ENCODE measurements around the gene ZNF511.

Gene ZNF511

GRCh38 chr10:133289761-133290160 is 19.0 kb upstream of the ZNF511 start:
- in situ Hi-C loops (cut with HindIII; ENCODE audit: low sequenced_read_pairs), result no loop called here

DNA sequence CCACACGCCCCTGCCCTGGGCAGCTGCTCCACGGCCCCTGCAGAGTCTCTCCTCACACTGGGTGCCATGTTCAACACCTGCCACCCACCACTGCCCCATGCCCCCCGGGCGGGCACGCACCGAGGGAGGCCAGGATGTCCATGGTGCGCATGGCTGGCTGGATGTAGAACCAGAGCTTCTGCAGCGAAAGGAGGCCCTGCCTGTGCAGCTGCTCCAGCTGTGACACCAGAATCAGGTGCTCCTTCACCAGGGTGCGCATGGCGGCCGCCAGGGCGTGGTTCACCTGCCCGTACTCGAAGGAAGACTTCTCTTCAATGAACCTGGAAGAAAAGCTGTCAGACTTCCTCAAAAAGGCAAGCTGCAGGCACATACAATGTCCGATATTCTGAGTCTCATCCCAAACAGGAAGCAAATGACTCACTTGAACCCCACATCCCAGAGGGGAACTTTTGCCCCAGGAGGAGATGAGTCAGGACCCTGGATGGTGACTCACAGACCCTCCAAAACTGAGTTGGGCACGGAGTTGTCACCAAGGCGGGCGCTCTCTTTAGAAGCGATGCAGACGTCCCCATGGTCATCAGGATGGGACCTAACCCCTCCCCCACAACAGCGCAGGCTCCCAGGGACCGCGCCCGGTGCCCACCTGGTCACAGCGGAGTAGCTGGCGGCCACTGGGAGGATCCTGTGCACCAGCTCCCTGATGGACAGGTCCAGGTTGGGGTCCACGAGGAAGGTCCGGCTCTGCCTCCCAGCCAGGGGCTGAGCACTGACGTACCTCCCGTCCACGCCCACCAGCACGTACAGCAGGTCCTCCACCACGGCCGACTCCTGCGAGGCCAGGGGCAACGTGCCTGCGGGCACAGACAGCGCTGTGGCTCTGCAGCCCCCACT is 15.6 kb upstream of the ZNF511 start:
- in situ Hi-C loops (cut with HindIII; ENCODE audit: low sequenced_read_pairs), result no loop called here

DNA sequence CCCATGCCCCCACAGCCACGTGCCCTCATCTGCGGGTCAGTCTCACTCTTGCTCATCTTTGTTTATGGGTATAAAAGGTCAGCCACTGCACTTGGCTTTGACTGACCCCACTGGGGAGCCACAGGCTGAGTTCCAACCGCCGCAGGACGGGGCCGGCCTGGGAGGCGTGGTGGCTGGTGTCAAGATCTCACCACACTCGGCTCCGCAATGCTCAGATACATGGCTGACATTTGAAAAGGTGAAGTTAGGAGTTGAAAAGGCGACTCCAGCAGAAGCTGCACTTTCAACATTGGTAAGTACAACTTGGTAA is 14.9 kb upstream of the ZNF511 start:
- in situ Hi-C loops (cut with HindIII; ENCODE audit: low sequenced_read_pairs), result no loop called here

GRCh38 chr10:133294189-133294588 is 14.5 kb upstream of the ZNF511 start:
- in situ Hi-C loops (cut with HindIII; ENCODE audit: low sequenced_read_pairs), result no loop called here

- in situ Hi-C loops (cut with HindIII; ENCODE audit: low sequenced_read_pairs), result no loop called here
Measured at GRCh38 chr10:133295426-133296320, 13.0 kb upstream of the ZNF511 start.

- in situ Hi-C loops (cut with HindIII; ENCODE audit: low sequenced_read_pairs), result no loop called here
Measured at GRCh38 chr10:133297504-133297903, 11.2 kb upstream of the ZNF511 start.

DNA sequence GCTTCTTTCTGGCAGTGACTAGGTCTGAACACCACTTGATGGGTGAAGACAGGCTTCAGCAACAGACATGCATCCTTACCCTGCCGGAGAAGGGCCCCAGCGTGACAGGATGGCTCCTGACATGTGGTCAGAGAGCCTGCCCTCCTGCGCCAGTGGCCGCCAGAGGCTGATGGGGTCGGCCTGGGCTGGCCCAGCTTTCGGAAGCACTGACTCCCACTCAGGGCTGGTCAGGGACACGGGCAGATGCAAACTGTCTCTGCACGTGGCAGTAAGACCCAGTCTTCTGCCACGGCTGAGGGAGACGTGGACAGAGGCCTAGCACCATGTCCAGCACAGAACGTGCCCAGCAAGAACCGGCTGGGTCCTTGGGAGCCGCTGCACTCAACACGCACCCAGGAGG is 10.2 kb upstream of the ZNF511 start:
- in situ Hi-C loops (cut with HindIII; ENCODE audit: low sequenced_read_pairs), result no loop called here

- in situ Hi-C loops (cut with HindIII; ENCODE audit: low sequenced_read_pairs), result no loop called here
Measured at GRCh38 chr10:133299224-133299623, 9.5 kb upstream of the ZNF511 start.

DNA sequence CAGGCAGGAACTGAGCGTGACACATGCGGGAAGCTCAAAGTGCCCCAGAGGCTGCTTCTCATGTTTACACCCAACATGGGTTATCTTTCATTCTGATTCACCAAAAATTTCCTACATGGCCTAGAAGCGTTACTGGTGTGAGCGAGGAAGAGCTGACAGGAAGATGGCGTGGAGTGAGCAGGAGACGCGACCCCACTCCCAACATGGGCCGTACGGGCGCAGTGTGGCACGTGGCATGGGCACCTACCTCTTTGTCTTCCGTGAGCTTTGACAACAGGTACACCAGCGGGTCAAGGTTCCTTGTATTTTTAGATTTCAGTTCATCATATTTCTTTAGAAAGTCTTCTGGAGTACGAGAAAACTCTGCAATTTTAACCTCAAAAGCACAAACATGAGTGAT is 9.0 kb upstream of the ZNF511 start:
- in situ Hi-C loops (cut with HindIII; ENCODE audit: low sequenced_read_pairs), result no loop called here

DNA sequence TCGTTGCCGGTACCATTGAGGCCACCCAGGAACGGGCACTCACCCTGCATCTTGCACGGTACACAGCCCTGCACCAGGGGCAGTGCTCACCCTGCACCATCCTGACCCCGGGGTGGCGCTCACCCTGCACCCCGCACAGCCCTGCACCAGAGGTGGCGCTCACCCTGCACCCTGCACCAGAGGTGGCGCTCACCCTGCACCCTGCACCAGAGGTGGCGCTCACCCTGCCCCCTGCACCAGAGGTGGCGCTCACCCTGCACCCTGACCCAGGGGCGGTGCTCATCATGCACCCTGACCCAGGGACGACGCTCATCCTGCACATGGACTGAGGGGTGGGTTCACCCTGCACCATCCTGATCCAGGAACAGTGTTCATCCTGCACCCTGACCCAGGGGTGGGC is 6.5 kb upstream of the ZNF511 start:
- in situ Hi-C loops (cut with HindIII; ENCODE audit: low sequenced_read_pairs), result no loop called here

DNA sequence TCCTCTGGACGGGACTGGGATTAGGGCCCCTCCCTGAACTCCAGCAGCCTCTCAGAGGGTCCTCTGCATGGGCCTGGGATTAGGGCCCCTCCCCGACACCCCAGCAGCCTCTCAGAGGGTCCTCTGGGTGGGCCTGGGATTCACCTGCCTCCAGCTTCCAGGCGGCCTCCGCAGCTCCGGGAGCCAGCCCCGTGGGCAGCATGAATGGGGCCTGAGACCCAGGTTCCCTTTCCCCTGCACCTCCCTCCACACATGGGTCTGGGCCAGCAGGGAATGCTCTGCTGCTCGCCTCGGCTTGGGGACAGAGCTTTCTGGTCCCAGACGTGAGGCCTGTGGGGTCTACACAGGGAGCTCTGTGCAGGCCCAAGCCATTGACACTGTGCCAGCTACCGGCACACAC is 5.5 kb upstream of the ZNF511 start:
- in situ Hi-C loops (cut with HindIII; ENCODE audit: low sequenced_read_pairs), result no loop called here

GRCh38 chr10:133306097-133306476 is 2.6 kb upstream of the ZNF511 start:
- in situ Hi-C loops (cut with HindIII; ENCODE audit: low sequenced_read_pairs), result no loop called here

- in situ Hi-C loops (cut with HindIII; ENCODE audit: low sequenced_read_pairs), result no loop called here
Measured at GRCh38 chr10:133306941-133307379, 1.8 kb upstream of the ZNF511 start.

- in situ Hi-C loops (cut with HindIII; ENCODE audit: low sequenced_read_pairs), result no loop called here
Measured at GRCh38 chr10:133307776-133308420, 816 bp upstream of the ZNF511 start.

DNA sequence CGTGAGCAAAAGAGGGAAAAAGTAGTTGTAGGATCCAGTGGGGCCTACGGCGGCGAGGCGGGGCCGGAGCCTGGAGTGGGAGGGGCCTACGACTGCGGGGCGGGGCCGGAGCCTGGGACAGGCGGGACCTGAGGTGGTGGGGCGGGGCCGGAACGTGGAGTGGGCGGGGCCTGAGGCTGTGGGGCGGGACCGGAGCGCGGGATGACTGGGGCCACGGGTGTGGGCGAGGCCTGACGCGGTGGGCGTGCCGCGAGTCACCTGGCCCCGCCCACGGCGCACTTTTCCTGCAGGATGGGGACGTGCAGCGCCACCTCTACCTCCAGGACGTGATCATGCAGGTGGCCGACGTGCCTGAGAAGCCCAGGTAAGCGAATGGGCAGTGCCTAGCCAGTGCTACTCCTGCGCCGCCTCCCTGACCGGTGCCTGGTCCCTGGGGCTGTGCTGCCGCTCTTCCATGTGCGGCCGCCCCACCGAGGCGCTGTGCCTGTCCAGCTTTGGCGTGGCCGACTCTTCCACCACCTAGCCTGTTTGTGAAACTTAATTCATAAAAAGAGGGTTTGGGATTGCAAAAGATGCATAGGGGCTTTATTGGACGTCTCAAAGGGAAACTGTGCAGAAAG is 496 bp downstream of the ZNF511 start:
- in situ Hi-C loops (cut with HindIII; ENCODE audit: low sequenced_read_pairs), result no loop called here

- in situ Hi-C loops (cut with HindIII; ENCODE audit: low sequenced_read_pairs), result no loop called here
Measured at GRCh38 chr10:133309720-133310398, 1.1 kb downstream of the ZNF511 start.

- in situ Hi-C loops (cut with HindIII; ENCODE audit: low sequenced_read_pairs), result no loop called here
Measured at GRCh38 chr10:133310399-133310755, 1.7 kb downstream of the ZNF511 start.

GRCh38 chr10:133310789-133311188 is 2.1 kb downstream of the ZNF511 start:
- in situ Hi-C loops (cut with HindIII; ENCODE audit: low sequenced_read_pairs), result no loop called here

DNA sequence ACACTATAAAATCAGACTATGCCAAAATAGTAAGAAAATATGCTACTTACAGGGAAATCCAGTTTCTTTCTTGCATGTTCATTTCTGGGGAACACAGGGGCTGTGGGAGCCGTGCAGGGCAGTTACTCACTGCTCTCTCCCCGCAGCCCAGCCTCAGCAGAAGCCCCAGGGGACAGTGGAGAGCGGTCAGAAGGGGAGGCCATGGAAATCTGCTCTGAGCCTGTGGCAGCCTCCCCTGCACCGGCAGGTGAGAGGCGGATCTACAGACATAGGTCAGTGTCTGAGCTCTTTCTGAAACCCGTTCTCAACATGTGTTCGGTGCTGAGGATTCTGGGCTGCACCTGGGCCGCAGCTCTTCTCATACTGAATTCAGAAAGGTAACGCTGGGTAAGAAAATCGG is 2.9 kb downstream of the ZNF511 start:
- in situ Hi-C loops (cut with HindIII; ENCODE audit: low sequenced_read_pairs), result no loop called here

DNA sequence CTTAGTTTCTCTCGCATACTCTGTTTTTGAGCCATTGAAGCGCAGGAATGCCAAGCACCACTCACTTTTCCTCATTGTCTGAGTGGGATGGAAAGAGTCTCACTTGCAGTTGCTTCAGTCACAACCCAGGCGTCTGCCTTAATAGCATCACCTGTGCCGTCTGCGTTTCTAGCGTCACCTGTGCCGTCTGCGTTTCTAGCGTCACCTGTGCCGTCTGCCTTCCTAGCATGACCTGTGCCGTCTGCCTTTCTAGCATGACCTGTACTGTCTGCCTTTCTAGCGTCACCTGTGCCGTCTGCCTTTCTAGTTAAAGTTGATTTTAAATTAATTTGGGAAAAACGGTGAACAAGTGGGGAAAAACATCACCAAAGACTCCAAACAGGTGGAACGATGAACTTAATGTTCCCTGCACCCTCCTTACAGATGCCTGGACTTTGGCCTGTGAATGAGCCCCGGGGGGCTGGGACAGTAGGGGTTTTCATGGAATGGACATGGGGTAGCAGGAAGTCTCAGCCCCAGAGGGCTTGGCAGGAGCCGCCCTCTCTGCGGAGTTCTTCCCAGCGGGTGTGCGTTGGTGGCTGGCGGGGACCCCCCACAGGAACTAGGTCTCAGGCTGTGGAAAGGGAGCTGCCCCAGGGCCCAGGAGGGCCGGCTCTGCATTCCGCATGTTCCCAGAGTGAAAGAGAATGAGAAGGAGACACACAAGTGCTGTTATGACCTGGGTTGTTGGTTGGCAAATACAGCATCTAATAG is 3.5 kb downstream of the ZNF511 start:
- in situ Hi-C loops (cut with HindIII; ENCODE audit: low sequenced_read_pairs), result no loop called here
